ENCODE data around the gene APRT. TPM values are rescaled to one million over a fixed set of nuclear protein-coding genes. Genes with fewer than 3 reads are reported as not detected.

APRT gene
- total RNA-seq, 2 donors from 2014 or later, result 45.5 to 80.7 TPM

- Histone ChIP-seq H3K27me3 (replicated peaks; ENCODE audit: insufficient read depth) (no peaks in the 10 kb centered on the region), H3K4me1 (ENCODE audit: control insufficient read depth in 1 of 2, low read depth in 2 of 2) (no peaks in the 10 kb centered on the region), H3K4me3 (no peak overlapping the region), H3K27ac (no peak overlapping the region), H3K9me3 (no peaks in the 10 kb centered on the region), H3K36me3 (peaks cover 28% of the 10 kb centered on the region)
- ATAC-seq (ENCODE audit: insufficient number of reproducible peaks, low FRiP score, low read depth) (no peak), DNase-seq (ENCODE audit: low spot score) (no peak)
- TF ChIP-seq CTCF (IDR thresholded peaks at IDR 0.05), result no peak
Measured at GRCh38 chr16:88822281-88823040, 10.7 kb upstream of the APRT start.

- no peak for ATAC-seq (ENCODE audit: insufficient number of reproducible peaks, low FRiP score, low read depth)
- Histone ChIP-seq H3K4me3 (no peak overlapping the region), H3K9me3 (no peaks in the 10 kb centered on the region), H3K4me1 (ENCODE audit: control insufficient read depth in 1 of 2, low read depth in 2 of 2) (no peaks in the 10 kb centered on the region), H3K27me3 (replicated peaks; ENCODE audit: insufficient read depth) (no peaks in the 10 kb centered on the region), H3K27ac (no peak overlapping the region), H3K36me3 (peaks cover 28% of the 10 kb centered on the region)
- TF ChIP-seq CTCF (IDR thresholded peaks at IDR 0.05), result no peak
- DNase-seq (ENCODE audit: low spot score), result no peak
Measured at GRCh38 chr16:88821168-88821850, 9.6 kb upstream of the APRT start.

- ATAC-seq (ENCODE audit: insufficient number of reproducible peaks, low FRiP score, low read depth) (no peak), DNase-seq (ENCODE audit: low spot score) (no peak)
- Histone ChIP-seq H3K4me1 (ENCODE audit: control insufficient read depth in 1 of 2, low read depth in 2 of 2) (no peaks in the 10 kb centered on the region), H3K4me3 (no peak overlapping the region), H3K9me3 (no peaks in the 10 kb centered on the region), H3K27ac (no peak overlapping the region), H3K27me3 (replicated peaks; ENCODE audit: insufficient read depth) (no peaks in the 10 kb centered on the region), H3K36me3 (peaks cover 25% of the 10 kb centered on the region)
- no peak for TF ChIP-seq CTCF (IDR thresholded peaks at IDR 0.05)
Measured at GRCh38 chr16:88820385-88821025, 8.8 kb upstream of the APRT start.

GRCh38 chr16:88819126-88819525 is 7.4 kb upstream of the APRT start:
- Histone ChIP-seq H3K27ac (no peak overlapping the region), H3K36me3 (peaks cover 20% of the 10 kb centered on the region), H3K4me1 (ENCODE audit: control insufficient read depth in 1 of 2, low read depth in 2 of 2) (no peaks in the 10 kb centered on the region), H3K4me3 (no peak overlapping the region), H3K9me3 (no peaks in the 10 kb centered on the region), H3K27me3 (replicated peaks; ENCODE audit: insufficient read depth) (no peaks in the 10 kb centered on the region)
- TF ChIP-seq CTCF (IDR thresholded peaks at IDR 0.05), result no peak
- DNase-seq (ENCODE audit: low spot score) (no peak), ATAC-seq (ENCODE audit: insufficient number of reproducible peaks, low FRiP score, low read depth) (no peak)

GRCh38 chr16:88818575-88818874 is 6.8 kb upstream of the APRT start:
- Histone ChIP-seq H3K4me3 (no peak overlapping the region), H3K36me3 (peaks cover 20% of the 10 kb centered on the region), H3K27me3 (replicated peaks; ENCODE audit: insufficient read depth) (no peaks in the 10 kb centered on the region), H3K4me1 (ENCODE audit: control insufficient read depth in 1 of 2, low read depth in 2 of 2) (peaks cover 0 to under 1% of the 10 kb centered on the region in 2 donors), H3K27ac (no peak overlapping the region), H3K9me3 (no peaks in the 10 kb centered on the region)
- ATAC-seq (ENCODE audit: insufficient number of reproducible peaks, low FRiP score, low read depth) (no peak), DNase-seq (ENCODE audit: low spot score) (no peak)
- no peak for TF ChIP-seq CTCF (IDR thresholded peaks at IDR 0.05)
